ENCODE measurements around the gene ZMYND15.

Gene ZMYND15

DNA sequence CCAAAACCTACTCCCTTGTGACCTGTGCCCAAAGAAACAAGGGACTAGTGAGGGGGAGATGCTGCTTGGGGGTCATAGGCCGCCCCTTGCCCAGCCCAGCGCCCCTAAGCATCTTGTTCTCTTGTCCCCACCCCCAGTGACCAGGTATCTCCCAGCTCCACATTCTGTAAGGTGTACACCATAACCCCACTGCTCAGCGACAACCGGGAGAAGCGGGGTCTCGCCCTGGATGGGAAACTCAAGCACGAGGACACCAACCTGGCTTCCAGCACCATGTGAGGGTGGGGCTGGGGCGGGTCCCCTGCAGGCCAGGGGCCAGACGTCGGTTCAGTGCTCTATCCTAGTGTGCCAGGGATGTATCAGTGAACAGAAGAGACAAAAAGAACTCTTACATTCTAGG lies 20.5 kb upstream of the ZMYND15 start:
- TF ChIP-seq ARNTL (CRISPR knock-in tag; IDR thresholded peaks at IDR 0.05; ENCODE audit: borderline replicate concordance, low read depth) (no peak), ZFP3 (CRISPR knock-in tag; IDR thresholded peaks at IDR 0.05) (no peak)
- no peak for ATAC-seq

DNA sequence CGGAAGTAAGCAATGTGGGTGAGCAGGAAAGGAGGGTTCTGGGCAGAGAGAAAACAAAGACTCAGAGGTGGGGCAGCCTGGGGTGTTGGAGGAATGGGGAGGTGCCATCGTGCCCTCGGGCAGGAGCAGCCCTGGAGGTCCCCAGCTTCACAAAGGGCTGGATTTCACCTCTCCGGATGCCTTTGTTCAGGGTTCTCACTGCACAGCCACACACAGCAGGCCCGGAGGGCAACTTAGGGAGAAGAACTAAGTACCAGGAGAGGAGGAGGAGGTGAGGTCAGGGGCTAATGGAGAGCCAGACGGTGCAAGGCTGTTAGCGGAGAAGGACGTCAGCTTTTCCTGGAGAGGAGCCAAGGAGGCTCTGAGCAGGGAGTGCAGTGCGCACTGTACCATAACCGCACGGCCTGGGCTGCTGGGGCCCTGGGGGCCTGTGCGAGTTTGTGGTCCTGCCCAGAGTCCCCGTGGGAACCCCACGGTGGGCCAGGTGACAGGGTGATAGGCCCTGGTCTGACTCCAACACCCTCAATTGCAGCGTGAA lies 19.9 kb upstream of the ZMYND15 start:
- no peak for TF ChIP-seq ZNF70 (CRISPR knock-in tag; IDR thresholded peaks at IDR 0.05)
- no peak for TF ChIP-seq ZFP3 (CRISPR knock-in tag; IDR thresholded peaks at IDR 0.05)
- no peak for TF ChIP-seq CSDC2 (CRISPR knock-in tag; IDR thresholded peaks at IDR 0.05)
- no peak for TF ChIP-seq GLIS3 (CRISPR knock-in tag; IDR thresholded peaks at IDR 0.05)
- no peak for ATAC-seq

DNA sequence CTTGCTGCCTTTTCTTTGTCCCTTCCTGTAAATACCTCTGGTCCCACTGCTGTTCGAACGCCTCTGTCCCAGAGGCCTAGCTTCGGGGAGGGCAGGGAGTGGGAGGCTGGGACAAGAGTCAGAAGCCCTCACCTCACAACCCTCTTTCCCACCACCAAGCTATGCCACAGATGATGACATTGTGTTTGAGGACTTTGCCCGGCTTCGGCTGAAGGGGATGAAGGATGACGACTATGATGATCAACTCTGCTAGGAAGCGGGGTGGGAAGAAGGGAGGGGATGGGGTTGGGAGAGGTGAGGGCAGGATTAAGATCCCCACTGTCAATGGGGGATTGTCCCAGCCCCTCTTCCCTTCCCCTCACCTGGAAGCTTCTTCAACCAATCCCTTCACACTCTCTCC lies 18.8 kb upstream of the ZMYND15 start:
- ATAC-seq, result no peak
- TF ChIP-seq RARB (CRISPR knock-in tag; IDR thresholded peaks at IDR 0.05), result no peak
- TF ChIP-seq, protein P1, sequence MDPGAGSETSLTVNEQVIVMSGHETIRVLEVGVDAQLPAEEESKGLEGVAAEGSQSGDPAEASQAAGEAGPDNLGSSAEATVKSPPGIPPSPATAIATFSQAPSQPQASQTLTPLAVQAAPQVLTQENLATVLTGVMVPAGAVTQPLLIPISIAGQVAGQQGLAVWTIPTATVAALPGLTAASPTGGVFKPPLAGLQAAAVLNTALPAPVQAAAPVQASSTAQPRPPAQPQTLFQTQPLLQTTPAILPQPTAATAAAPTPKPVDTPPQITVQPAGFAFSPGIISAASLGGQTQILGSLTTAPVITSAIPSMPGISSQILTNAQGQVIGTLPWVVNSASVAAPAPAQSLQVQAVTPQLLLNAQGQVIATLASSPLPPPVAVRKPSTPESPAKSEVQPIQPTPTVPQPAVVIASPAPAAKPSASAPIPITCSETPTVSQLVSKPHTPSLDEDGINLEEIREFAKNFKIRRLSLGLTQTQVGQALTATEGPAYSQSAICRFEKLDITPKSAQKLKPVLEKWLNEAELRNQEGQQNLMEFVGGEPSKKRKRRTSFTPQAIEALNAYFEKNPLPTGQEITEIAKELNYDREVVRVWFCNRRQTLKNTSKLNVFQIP (CRISPR knock-in tag; IDR thresholded peaks at IDR 0.05; ENCODE audit: borderline replicate concordance, low read depth), result no peak
- no peak for TF ChIP-seq ESRRG (CRISPR knock-in tag; IDR thresholded peaks at IDR 0.05)
- TF ChIP-seq ISL1 (CRISPR knock-in tag; IDR thresholded peaks at IDR 0.05), result no peak
- TF ChIP-seq OSR1 (CRISPR knock-in tag; IDR thresholded peaks at IDR 0.05), result no peak
- TF ChIP-seq ARNTL (CRISPR knock-in tag; IDR thresholded peaks at IDR 0.05; ENCODE audit: borderline replicate concordance, low read depth), result no peak
- TF ChIP-seq CSDC2 (CRISPR knock-in tag; IDR thresholded peaks at IDR 0.05), result no peak
- TF ChIP-seq, protein P2, sequence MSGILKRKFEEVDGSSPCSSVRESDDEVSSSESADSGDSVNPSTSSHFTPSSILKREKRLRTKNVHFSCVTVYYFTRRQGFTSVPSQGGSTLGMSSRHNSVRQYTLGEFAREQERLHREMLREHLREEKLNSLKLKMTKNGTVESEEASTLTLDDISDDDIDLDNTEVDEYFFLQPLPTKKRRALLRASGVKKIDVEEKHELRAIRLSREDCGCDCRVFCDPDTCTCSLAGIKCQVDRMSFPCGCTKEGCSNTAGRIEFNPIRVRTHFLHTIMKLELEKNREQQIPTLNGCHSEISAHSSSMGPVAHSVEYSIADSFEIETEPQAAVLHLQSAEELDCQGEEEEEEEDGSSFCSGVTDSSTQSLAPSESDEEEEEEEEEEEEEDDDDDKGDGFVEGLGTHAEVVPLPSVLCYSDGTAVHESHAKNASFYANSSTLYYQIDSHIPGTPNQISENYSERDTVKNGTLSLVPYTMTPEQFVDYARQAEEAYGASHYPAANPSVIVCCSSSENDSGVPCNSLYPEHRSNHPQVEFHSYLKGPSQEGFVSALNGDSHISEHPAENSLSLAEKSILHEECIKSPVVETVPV (CRISPR knock-in tag; IDR thresholded peaks at IDR 0.05), result no peak
- TF ChIP-seq ZNF565 (CRISPR knock-in tag; conservative IDR thresholded peaks at IDR 0.05; ENCODE audit: low read depth), result no peak
- no peak for TF ChIP-seq TCF4 (CRISPR knock-in tag; IDR thresholded peaks at IDR 0.05; ENCODE audit: borderline replicate concordance)
- TF ChIP-seq ZNF8 (CRISPR knock-in tag; IDR thresholded peaks at IDR 0.05), result no peak
- TF ChIP-seq, protein P3, sequence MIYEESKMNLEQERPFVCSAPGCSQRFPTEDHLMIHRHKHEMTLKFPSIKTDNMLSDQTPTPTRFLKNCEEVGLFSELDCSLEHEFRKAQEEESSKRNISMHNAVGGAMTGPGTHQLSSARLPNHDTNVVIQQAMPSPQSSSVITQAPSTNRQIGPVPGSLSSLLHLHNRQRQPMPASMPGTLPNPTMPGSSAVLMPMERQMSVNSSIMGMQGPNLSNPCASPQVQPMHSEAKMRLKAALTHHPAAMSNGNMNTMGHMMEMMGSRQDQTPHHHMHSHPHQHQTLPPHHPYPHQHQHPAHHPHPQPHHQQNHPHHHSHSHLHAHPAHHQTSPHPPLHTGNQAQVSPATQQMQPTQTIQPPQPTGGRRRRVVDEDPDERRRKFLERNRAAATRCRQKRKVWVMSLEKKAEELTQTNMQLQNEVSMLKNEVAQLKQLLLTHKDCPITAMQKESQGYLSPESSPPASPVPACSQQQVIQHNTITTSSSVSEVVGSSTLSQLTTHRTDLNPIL (CRISPR knock-in tag; IDR thresholded peaks at IDR 0.05; ENCODE audit: low read depth), result no peak
- no peak for TF ChIP-seq ZFP3 (CRISPR knock-in tag; IDR thresholded peaks at IDR 0.05)

DNA sequence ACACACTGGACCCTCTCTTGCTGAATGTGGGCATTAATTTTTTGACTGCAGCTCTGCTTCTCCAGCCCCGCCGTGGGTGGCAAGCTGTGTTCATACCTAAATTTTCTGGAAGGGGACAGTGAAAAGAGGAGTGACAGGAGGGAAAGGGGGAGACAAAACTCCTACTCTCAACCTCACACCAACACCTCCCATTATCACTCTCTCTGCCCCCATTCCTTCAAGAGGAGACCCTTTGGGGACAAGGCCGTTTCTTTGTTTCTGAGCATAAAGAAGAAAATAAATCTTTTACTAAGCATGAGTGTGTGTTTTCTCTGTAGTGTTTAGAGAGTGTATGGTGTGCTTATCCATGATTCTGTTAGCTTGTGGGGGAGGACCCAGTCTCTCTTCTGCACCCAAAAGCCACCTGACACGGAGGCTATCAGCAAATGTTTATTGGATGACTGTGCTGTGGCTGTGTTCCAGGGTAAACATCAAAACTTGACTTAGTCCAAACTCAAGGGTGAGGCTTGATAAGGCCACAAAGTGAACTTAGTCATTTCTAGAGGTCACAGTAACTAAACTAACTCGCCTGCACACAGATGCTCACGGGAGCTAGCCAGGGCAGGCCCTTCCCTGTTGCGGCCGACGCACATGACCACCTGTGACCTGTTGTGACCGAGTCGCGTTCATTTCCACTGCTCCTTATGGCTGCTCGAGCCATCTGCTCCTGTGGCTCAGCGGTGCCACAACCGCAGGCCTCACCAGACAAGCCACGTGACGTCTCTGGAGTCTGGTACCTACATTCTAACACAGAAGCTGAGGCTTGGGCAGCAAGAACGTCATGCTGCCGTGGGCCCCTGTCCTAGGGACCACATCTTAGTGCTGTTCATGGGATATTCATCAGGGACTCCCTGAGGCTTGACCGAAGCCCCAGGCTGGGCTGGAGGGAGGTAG lies 18.2 kb upstream of the ZMYND15 start:
- TF ChIP-seq GLIS3 (CRISPR knock-in tag; IDR thresholded peaks at IDR 0.05) (no peak), ISL1 (CRISPR knock-in tag; IDR thresholded peaks at IDR 0.05) (no peak), RARB (CRISPR knock-in tag; IDR thresholded peaks at IDR 0.05) (no peak), TOX (CRISPR knock-in tag; IDR thresholded peaks at IDR 0.05; ENCODE audit: borderline replicate concordance) (no peak), ZNF70 (CRISPR knock-in tag; IDR thresholded peaks at IDR 0.05) (no peak), ZFP30 (CRISPR knock-in tag; IDR thresholded peaks at IDR 0.05) (no peak), ESRRG (CRISPR knock-in tag; IDR thresholded peaks at IDR 0.05) (no peak), ZC3H10 (CRISPR knock-in tag; IDR thresholded peaks at IDR 0.05) (no peak), TCF4 (CRISPR knock-in tag; IDR thresholded peaks at IDR 0.05; ENCODE audit: borderline replicate concordance) (no peak), BACH2 (CRISPR knock-in tag; IDR thresholded peaks at IDR 0.05; ENCODE audit: borderline replicate concordance) (no peak), CSDC2 (CRISPR knock-in tag; IDR thresholded peaks at IDR 0.05) (no peak), PPARA (CRISPR knock-in tag; IDR thresholded peaks at IDR 0.05; ENCODE audit: borderline replicate concordance) (no peak), ZNF8 (CRISPR knock-in tag; IDR thresholded peaks at IDR 0.05) (no peak), ZNF565 (CRISPR knock-in tag; conservative IDR thresholded peaks at IDR 0.05; ENCODE audit: low read depth) (no peak), OSR1 (CRISPR knock-in tag; IDR thresholded peaks at IDR 0.05) (no peak)
- TF ChIP-seq, protein P4, sequence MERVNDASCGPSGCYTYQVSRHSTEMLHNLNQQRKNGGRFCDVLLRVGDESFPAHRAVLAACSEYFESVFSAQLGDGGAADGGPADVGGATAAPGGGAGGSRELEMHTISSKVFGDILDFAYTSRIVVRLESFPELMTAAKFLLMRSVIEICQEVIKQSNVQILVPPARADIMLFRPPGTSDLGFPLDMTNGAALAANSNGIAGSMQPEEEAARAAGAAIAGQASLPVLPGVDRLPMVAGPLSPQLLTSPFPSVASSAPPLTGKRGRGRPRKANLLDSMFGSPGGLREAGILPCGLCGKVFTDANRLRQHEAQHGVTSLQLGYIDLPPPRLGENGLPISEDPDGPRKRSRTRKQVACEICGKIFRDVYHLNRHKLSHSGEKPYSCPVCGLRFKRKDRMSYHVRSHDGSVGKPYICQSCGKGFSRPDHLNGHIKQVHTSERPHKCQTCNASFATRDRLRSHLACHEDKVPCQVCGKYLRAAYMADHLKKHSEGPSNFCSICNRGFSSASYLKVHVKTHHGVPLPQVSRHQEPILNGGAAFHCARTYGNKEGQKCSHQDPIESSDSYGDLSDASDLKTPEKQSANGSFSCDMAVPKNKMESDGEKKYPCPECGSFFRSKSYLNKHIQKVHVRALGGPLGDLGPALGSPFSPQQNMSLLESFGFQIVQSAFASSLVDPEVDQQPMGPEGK (CRISPR knock-in tag; IDR thresholded peaks at IDR 0.05; ENCODE audit: borderline replicate concordance), result no peak
- TF ChIP-seq, protein P2 (CRISPR knock-in tag; IDR thresholded peaks at IDR 0.05), result no peak
- TF ChIP-seq, protein P1 (CRISPR knock-in tag; IDR thresholded peaks at IDR 0.05; ENCODE audit: borderline replicate concordance, low read depth), result no peak
- no peak; the same call in 2 of the 3 replicates for ATAC-seq

Data from SK-N-SH treated with all-trans-retinoic acid at 6 μM for 48 hours (cell line).